ENCODE measurements around the gene CST3.

The CST3 gene

GRCh38 chr20:23645575-23645974, 7.8 kb upstream of the CST3 start:
- H3K9me3 ChIP-seq (ENCODE audit: control insufficient read depth, low read length) = no peaks in the 10 kb centered on the region
- H3K4me1 ChIP-seq (ENCODE audit: control insufficient read depth, insufficient read depth, low read length, poor library complexity, severe bottlenecking) = no peaks in the 10 kb centered on the region
- no peak overlapping the region for H3K4me3 ChIP-seq (ENCODE audit: insufficient read depth, low read depth, low read length, poor library complexity, severe bottlenecking)
- H3K27me3 ChIP-seq (replicated peaks; ENCODE audit: control insufficient read depth, insufficient read depth, low read length, poor library complexity, severe bottlenecking) = no peaks in the 10 kb centered on the region
- DNase-seq = no peak
- H3K36me3 ChIP-seq (ENCODE audit: control insufficient read depth, insufficient read depth, low read length) = no peaks in the 10 kb centered on the region
- no peak overlapping the region for H3K27ac ChIP-seq (ENCODE audit: insufficient read depth, low read length, poor library complexity, severe bottlenecking)

- Histone ChIP-seq H3K27ac (ENCODE audit: insufficient read depth, low read length, poor library complexity, severe bottlenecking) (no peak overlapping the region), H3K4me3 (ENCODE audit: insufficient read depth, low read depth, low read length, poor library complexity, severe bottlenecking) (no peak overlapping the region), H3K27me3 (replicated peaks; ENCODE audit: control insufficient read depth, insufficient read depth, low read length, poor library complexity, severe bottlenecking) (no peaks in the 10 kb centered on the region), H3K4me1 (ENCODE audit: control insufficient read depth, insufficient read depth, low read length, poor library complexity, severe bottlenecking) (no peaks in the 10 kb centered on the region), H3K9me3 (ENCODE audit: control insufficient read depth, low read length) (no peaks in the 10 kb centered on the region), H3K36me3 (ENCODE audit: control insufficient read depth, insufficient read depth, low read length) (no peaks in the 10 kb centered on the region)
- no peak for DNase-seq
Measured at GRCh38 chr20:23644164-23644563, 6.4 kb upstream of the CST3 start.

GRCh38 chr20:23643659-23644058, 5.9 kb upstream of the CST3 start:
- H3K36me3 ChIP-seq (ENCODE audit: control insufficient read depth, insufficient read depth, low read length) = no peaks in the 10 kb centered on the region
- no peak overlapping the region for H3K27ac ChIP-seq (ENCODE audit: insufficient read depth, low read length, poor library complexity, severe bottlenecking)
- DNase-seq = no peak
- no peaks in the 10 kb centered on the region for H3K27me3 ChIP-seq (replicated peaks; ENCODE audit: control insufficient read depth, insufficient read depth, low read length, poor library complexity, severe bottlenecking)
- no peak overlapping the region for H3K4me3 ChIP-seq (ENCODE audit: insufficient read depth, low read depth, low read length, poor library complexity, severe bottlenecking)
- no peaks in the 10 kb centered on the region for H3K9me3 ChIP-seq (ENCODE audit: control insufficient read depth, low read length)
- H3K4me1 ChIP-seq (ENCODE audit: control insufficient read depth, insufficient read depth, low read length, poor library complexity, severe bottlenecking) = no peaks in the 10 kb centered on the region

GRCh38 chr20:23641936-23642751, 4.4 kb upstream of the CST3 start:
- Histone ChIP-seq H3K27ac (ENCODE audit: insufficient read depth, low read length, poor library complexity, severe bottlenecking) (no peak overlapping the region), H3K4me3 (ENCODE audit: insufficient read depth, low read depth, low read length, poor library complexity, severe bottlenecking) (no peak overlapping the region)
- DNase-seq = no peak

GRCh38 chr20:23640671-23641667, 3.2 kb upstream of the CST3 start:
- Histone ChIP-seq H3K4me3 (ENCODE audit: insufficient read depth, low read depth, low read length, poor library complexity, severe bottlenecking) (no peak overlapping the region), H3K9me3 (ENCODE audit: control insufficient read depth, low read length) (no peaks in the 10 kb centered on the region), H3K4me1 (ENCODE audit: control insufficient read depth, insufficient read depth, low read length, poor library complexity, severe bottlenecking) (no peaks in the 10 kb centered on the region), H3K27ac (ENCODE audit: insufficient read depth, low read length, poor library complexity, severe bottlenecking) (no peak overlapping the region), H3K27me3 (replicated peaks; ENCODE audit: control insufficient read depth, insufficient read depth, low read length, poor library complexity, severe bottlenecking) (no peaks in the 10 kb centered on the region), H3K36me3 (ENCODE audit: control insufficient read depth, insufficient read depth, low read length) (no peaks in the 10 kb centered on the region)
- no peak for DNase-seq

More at GRCh38 chr20:23641936-23642751, 4.4 kb upstream of the CST3 start:
- H3K27me3 ChIP-seq (replicated peaks; ENCODE audit: control insufficient read depth, insufficient read depth, low read length, poor library complexity, severe bottlenecking) = no peaks in the 10 kb centered on the region
- no peaks in the 10 kb centered on the region for H3K4me1 ChIP-seq (ENCODE audit: control insufficient read depth, insufficient read depth, low read length, poor library complexity, severe bottlenecking)
- H3K9me3 ChIP-seq (ENCODE audit: control insufficient read depth, low read length) = no peaks in the 10 kb centered on the region
- H3K36me3 ChIP-seq (ENCODE audit: control insufficient read depth, insufficient read depth, low read length) = no peaks in the 10 kb centered on the region

- no peak overlapping the region for H3K27ac ChIP-seq (ENCODE audit: insufficient read depth, low read length, poor library complexity, severe bottlenecking)
- no peaks in the 10 kb centered on the region for H3K36me3 ChIP-seq (ENCODE audit: control insufficient read depth, insufficient read depth, low read length)
- no peaks in the 10 kb centered on the region for H3K9me3 ChIP-seq (ENCODE audit: control insufficient read depth, low read length)
- DNase-seq = no peak
- H3K27me3 ChIP-seq (replicated peaks; ENCODE audit: control insufficient read depth, insufficient read depth, low read length, poor library complexity, severe bottlenecking) = no peaks in the 10 kb centered on the region
- H3K4me3 ChIP-seq (ENCODE audit: insufficient read depth, low read depth, low read length, poor library complexity, severe bottlenecking) = no peak overlapping the region
- no peaks in the 10 kb centered on the region for H3K4me1 ChIP-seq (ENCODE audit: control insufficient read depth, insufficient read depth, low read length, poor library complexity, severe bottlenecking)
Measured at GRCh38 chr20:23640018-23640601, 2.4 kb upstream of the CST3 start.

- H3K4me3 ChIP-seq (ENCODE audit: insufficient read depth, low read depth, low read length, poor library complexity, severe bottlenecking) = no peak overlapping the region
- no peaks in the 10 kb centered on the region for H3K9me3 ChIP-seq (ENCODE audit: control insufficient read depth, low read length)
- no peaks in the 10 kb centered on the region for H3K4me1 ChIP-seq (ENCODE audit: control insufficient read depth, insufficient read depth, low read length, poor library complexity, severe bottlenecking)
- H3K27me3 ChIP-seq (replicated peaks; ENCODE audit: control insufficient read depth, insufficient read depth, low read length, poor library complexity, severe bottlenecking) = no peaks in the 10 kb centered on the region
- no peak overlapping the region for H3K27ac ChIP-seq (ENCODE audit: insufficient read depth, low read length, poor library complexity, severe bottlenecking)
- DNase-seq = no peak
- H3K36me3 ChIP-seq (ENCODE audit: control insufficient read depth, insufficient read depth, low read length) = no peaks in the 10 kb centered on the region
Measured at GRCh38 chr20:23639490-23639958, 1.8 kb upstream of the CST3 start.

- Histone ChIP-seq H3K4me3 (ENCODE audit: insufficient read depth, low read depth, low read length, poor library complexity, severe bottlenecking) (no peak overlapping the region), H3K4me1 (ENCODE audit: control insufficient read depth, insufficient read depth, low read length, poor library complexity, severe bottlenecking) (no peaks in the 10 kb centered on the region)
Measured at GRCh38 chr20:23638309-23638708, 554 bp upstream of the CST3 start.

GRCh38 chr20:23636908-23637281, 860 bp downstream of the CST3 start:
- H3K4me1 ChIP-seq (ENCODE audit: control insufficient read depth, insufficient read depth, low read length, poor library complexity, severe bottlenecking) = no peaks in the 10 kb centered on the region
- H3K4me3 ChIP-seq (ENCODE audit: insufficient read depth, low read depth, low read length, poor library complexity, severe bottlenecking) = no peak overlapping the region
- H3K27ac ChIP-seq (ENCODE audit: insufficient read depth, low read length, poor library complexity, severe bottlenecking) = no peak overlapping the region
- no peak for DNase-seq
- H3K27me3 ChIP-seq (replicated peaks; ENCODE audit: control insufficient read depth, insufficient read depth, low read length, poor library complexity, severe bottlenecking) = no peaks in the 10 kb centered on the region
- H3K9me3 ChIP-seq (ENCODE audit: control insufficient read depth, low read length) = no peaks in the 10 kb centered on the region
- H3K36me3 ChIP-seq (ENCODE audit: control insufficient read depth, insufficient read depth, low read length) = no peaks in the 10 kb centered on the region

More at GRCh38 chr20:23638309-23638708, 554 bp upstream of the CST3 start:
- no peaks in the 10 kb centered on the region for H3K27me3 ChIP-seq (replicated peaks; ENCODE audit: control insufficient read depth, insufficient read depth, low read length, poor library complexity, severe bottlenecking)
- DNase-seq = no peak
- H3K36me3 ChIP-seq (ENCODE audit: control insufficient read depth, insufficient read depth, low read length) = no peaks in the 10 kb centered on the region
- H3K9me3 ChIP-seq (ENCODE audit: control insufficient read depth, low read length) = no peaks in the 10 kb centered on the region
- no peak overlapping the region for H3K27ac ChIP-seq (ENCODE audit: insufficient read depth, low read length, poor library complexity, severe bottlenecking)

Measured in effector memory CD4-positive, alpha-beta T cell (primary cell).